Endothelial cell (in vitro differentiated cells): ENCODE data around the gene SLC39A1. TPM values are rescaled to one million over a fixed set of nuclear protein-coding genes. Genes with fewer than 3 reads are reported as not detected.
"Not testable (repeated sequence)": the region's sequence is repeated elsewhere in the genome, so short reads cannot be mapped to it uniquely, and the experiment has no call there.

ENCODE experiments used
- DNase-seq: peaks from one replicate; pipeline ENCODE4 v3.0.0; 2021; ENCODE audit warnings: low spot score
- H3K27ac Mint-ChIP-seq: one replicate; pipeline ENCODE4 v1.8.0; 2021; ENCODE audit warnings: mixed read lengths, inconsistent platforms; ENCODE audit not compliant: unreplicated experiment
- H3K27me3 Mint-ChIP-seq: one replicate; pipeline ENCODE4 v1.8.0; 2021; ENCODE audit warnings: mild to moderate bottlenecking, moderate library complexity, mixed read lengths, inconsistent platforms; ENCODE audit not compliant: unreplicated experiment
- H3K36me3 Mint-ChIP-seq: one replicate; pipeline ENCODE4 v1.8.0; 2021; ENCODE audit warnings: mild to moderate bottlenecking, low read depth, mixed read lengths, inconsistent platforms; ENCODE audit not compliant: unreplicated experiment
- H3K4me1 Mint-ChIP-seq: one replicate; pipeline ENCODE4 v1.8.0; 2021; ENCODE audit warnings: mild to moderate bottlenecking, mixed read lengths, inconsistent platforms; ENCODE audit not compliant: unreplicated experiment
- H3K4me3 Mint-ChIP-seq: one replicate; pipeline ENCODE4 v1.8.0; 2021; ENCODE audit warnings: mild to moderate bottlenecking, mixed read lengths, inconsistent platforms; ENCODE audit not compliant: unreplicated experiment
- H3K9me3 Mint-ChIP-seq: one replicate; pipeline ENCODE4 v1.8.0; 2021; ENCODE audit warnings: mixed read lengths, inconsistent platforms; ENCODE audit not compliant: unreplicated experiment
- CTCF ChIP-seq: fragments of 200-600 bp; sonication (generic); IDR thresholded peaks from one replicate; pipeline ENCODE4 v1.5.0; 2021; ENCODE audit warnings: antibody characterized with exemption; ENCODE audit not compliant: unreplicated experiment
- microRNA-seq: library from miRNA; unstranded; fragments of <30 nt; microRNA quantifications from one replicate; pipeline ENCODE4, GENCODE V29; 2020; ENCODE audit not compliant: unreplicated experiment
- total RNA-seq: library from RNA; stranded (reverse); fragmentation: NEBNext Ultra II Directional; extraction: Animal tissue kit (Norgen Biotek cat#: 25700); gene quantifications from one replicate; pipeline ENCODE4 v1.2.1, GENCODE V29; 2021; ENCODE audit not compliant: unreplicated experiment

The SLC39A1 gene
- total RNA-seq, 1 donor from 2014 or later = 136 TPM

- Mint-ChIP-seq H3K4me1 (peaks cover 15% of the 10 kb centered on the region), H3K27me3 (peaks cover 4% of the 10 kb centered on the region), H3K9me3 (no peaks in the 10 kb centered on the region), H3K27ac (no peak overlapping the region), H3K4me3 (no peak overlapping the region), H3K36me3 (no peaks in the 10 kb centered on the region)
- DNase-seq = no peak
- TF ChIP-seq CTCF = no peak
These were observed 47.0 kb downstream of the SLC39A1 start for GRCh38 chr1:153916297-153916696.

DNA sequence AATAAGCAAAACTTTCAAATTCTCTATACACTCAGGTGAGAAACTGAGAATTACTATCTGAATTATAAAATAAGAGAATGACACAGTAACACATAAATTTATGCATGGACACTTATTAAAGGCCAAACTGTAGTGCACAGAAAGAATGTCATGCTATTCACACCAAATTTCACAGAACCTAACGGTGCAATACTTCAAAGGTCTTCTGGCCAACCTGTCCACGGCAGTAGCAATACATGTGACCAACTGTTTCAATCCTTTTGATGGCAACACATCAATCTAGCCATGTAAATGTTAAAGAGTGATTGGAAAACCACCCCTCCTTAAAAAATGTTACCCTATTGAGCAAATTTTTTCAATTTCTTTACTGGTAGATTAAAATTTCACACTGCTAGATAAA lies 51.0 kb downstream of the SLC39A1 start:
- H3K9me3 Mint-ChIP-seq = no peaks in the 10 kb centered on the region
- no peak overlapping the region for H3K27ac Mint-ChIP-seq
- H3K36me3 Mint-ChIP-seq = peaks cover 1% of the 10 kb centered on the region
- no peaks in the 10 kb centered on the region for H3K27me3 Mint-ChIP-seq
- no peaks in the 10 kb centered on the region for H3K4me1 Mint-ChIP-seq
- no peak overlapping the region for H3K4me3 Mint-ChIP-seq
- DNase-seq = no peak
- TF ChIP-seq CTCF = no peak

- not testable (repeated sequence) for H3K27me3 Mint-ChIP-seq, H3K4me1 Mint-ChIP-seq, H3K9me3 Mint-ChIP-seq, DNase-seq, H3K36me3 Mint-ChIP-seq, H3K4me3 Mint-ChIP-seq, H3K27ac Mint-ChIP-seq
These were observed 52.8 kb downstream of the SLC39A1 start for GRCh38 chr1:153910560-153910959.

Small RNA genes lying within 50 kb of the gene (microRNA-seq; reads per million reads assigned to microRNA genes)
- gene MIR6737 = 2.3 reads per million, percentile 33 among the genes with 10 or more reads in this experiment

Other genes with a start within 250 kb of the SLC39A1 start
- gene INTS3, start 235.5 kb downstream of the SLC39A1 start, total RNA-seq = 69.4 TPM
- gene SLC27A3, start 188.1 kb downstream of the SLC39A1 start, total RNA-seq = 72.7 TPM
- 45.4 TPM for gene GATAD2B, start 40.6 kb downstream of the SLC39A1 start, total RNA-seq
- gene DENND4B, start 16.8 kb downstream of the SLC39A1 start, total RNA-seq = 53.1 TPM
- gene CRTC2, start 4.9 kb downstream of the SLC39A1 start, total RNA-seq = 69.9 TPM
- 13.2 TPM for gene CREB3L4, start 4.4 kb upstream of the SLC39A1 start, total RNA-seq
- gene JTB, start 14.1 kb upstream of the SLC39A1 start, total RNA-seq = 58.7 TPM
- 419 TPM for gene RAB13, start 22.8 kb upstream of the SLC39A1 start, total RNA-seq
- gene RPS27, start 27.2 kb upstream of the SLC39A1 start, total RNA-seq = 2,665 TPM
- 0.15 TPM for gene NUP210L, start 191.5 kb upstream of the SLC39A1 start, total RNA-seq
- gene TPM3, start 228.6 kb upstream of the SLC39A1 start, total RNA-seq = 689 TPM
- gene CFAP141, start 242.8 kb upstream of the SLC39A1 start, total RNA-seq = not detected